ENCODE data around the gene SOX13. TPM values are rescaled to one million over a fixed set of nuclear protein-coding genes. Genes with fewer than 3 reads are reported as not detected.

Gene SOX13
- polyA plus RNA-seq, 6 donors from 2014 or later, result not detected

GRCh38 chr1:204172404-204173029 is 99.6 kb downstream of the SOX13 start:
- no peak for DNase-seq

GRCh38 chr1:204174958-204175357 is 102.0 kb downstream of the SOX13 start:
- DNase-seq (no peak), ATAC-seq (ENCODE audit: low read depth in 2 of 2) (no peak)
- Mint-ChIP-seq H3K27ac (no peak overlapping the region), H3K9me3 (peaks cover 3 to 40% (median 26%) of the 10 kb centered on the region in 7 donors), H3K36me3 (peaks cover 0 to 12% of the 10 kb centered on the region in 2 donors), H3K4me1 (no peaks in the 10 kb centered on the region), H3K27me3 (peaks cover 5 to 13% (median 8%) of the 10 kb centered on the region in 3 donors), H3K4me3 (no peak overlapping the region)

More at GRCh38 chr1:204172404-204173029, 99.6 kb downstream of the SOX13 start:
- H3K36me3 Mint-ChIP-seq, result peaks cover 0 to 14% of the 10 kb centered on the region in 2 donors
- no peak overlapping the region for H3K4me3 Mint-ChIP-seq
- ATAC-seq (ENCODE audit: low read depth in 2 of 2), result no peak
- H3K9me3 Mint-ChIP-seq, result peaks cover 3 to 57% (median 46%) of the 10 kb centered on the region in 7 donors
- peaks cover 5 to 8% (median 7%) of the 10 kb centered on the region in 3 donors for H3K27me3 Mint-ChIP-seq
- no peaks in the 10 kb centered on the region for H3K4me1 Mint-ChIP-seq
- H3K27ac Mint-ChIP-seq, result no peak overlapping the region

- Mint-ChIP-seq H3K27me3 (peaks cover 5 to 13% (median 8%) of the 10 kb centered on the region in 3 donors), H3K27ac (no peak overlapping the region), H3K36me3 (peaks cover 0 to 12% of the 10 kb centered on the region in 2 donors), H3K9me3 (peaks cover 3 to 29% (median 17%) of the 10 kb centered on the region in 7 donors), H3K4me3 (no peak overlapping the region), H3K4me1 (no peaks in the 10 kb centered on the region)
- DNase-seq (no peak), ATAC-seq (ENCODE audit: low read depth in 2 of 2) (no peak)
Measured at GRCh38 chr1:204176049-204176448, 103.1 kb downstream of the SOX13 start.

- H3K4me1 Mint-ChIP-seq, result no peaks in the 10 kb centered on the region
- ATAC-seq (ENCODE audit: low read depth in 2 of 2), result no peak
- peaks cover 5 to 13% (median 8%) of the 10 kb centered on the region in 3 donors for H3K27me3 Mint-ChIP-seq
- peaks cover 2 to 19% (median 9%) of the 10 kb centered on the region in 7 donors for H3K9me3 Mint-ChIP-seq
- H3K27ac Mint-ChIP-seq, result no peak overlapping the region
- no peak for DNase-seq
- no peak overlapping the region for H3K4me3 Mint-ChIP-seq
- peaks cover 0 to 12% of the 10 kb centered on the region in 2 donors for H3K36me3 Mint-ChIP-seq
Measured at GRCh38 chr1:204177133-204177532, 104.2 kb downstream of the SOX13 start.

Other genes with a start within 250 kb of the SOX13 start
- 100 to 1,000 TPM; 222 to 296 (median 250) TPM for gene SNRPE, start 211.5 kb upstream of the SOX13 start, polyA plus RNA-seq (ENCODE audit: low read depth in 6 of 6)
- under 1 TPM in 4 of 6 donors, not detected in 2; 0.18 to 0.99 (median 0.35) TPM for gene ETNK2, start 78.9 kb downstream of the SOX13 start, polyA plus RNA-seq (ENCODE audit: low read depth in 6 of 6)
- gene REN, start 93.2 kb downstream of the SOX13 start, polyA plus RNA-seq (ENCODE audit: low read depth in 6 of 6), result not detected
- gene KISS1, start 123.4 kb downstream of the SOX13 start, polyA plus RNA-seq (ENCODE audit: low read depth in 6 of 6), result not detected
- gene GOLT1A, start 140.9 kb downstream of the SOX13 start, polyA plus RNA-seq (ENCODE audit: low read depth in 6 of 6), result not detected

Measured in naive B cell (primary cell).